22Rv1 (cell line): ENCODE measurements around the gene NRCAM.

Experiments
- ZFX ChIP-seq: fragments of 450-650 bp; IDR thresholded peaks from 2 replicates; pipeline ENCODE4 v1.6.1; 2017; ENCODE audit warnings: antibody characterized with exemption, borderline replicate concordance
- TF ChIP-seq, protein P1 (sequence below): fragments of 450-650 bp; IDR thresholded peaks from 2 replicates; pipeline ENCODE4 v1.5.1; 2017; ENCODE audit warnings: mild to moderate bottlenecking

DNA sequence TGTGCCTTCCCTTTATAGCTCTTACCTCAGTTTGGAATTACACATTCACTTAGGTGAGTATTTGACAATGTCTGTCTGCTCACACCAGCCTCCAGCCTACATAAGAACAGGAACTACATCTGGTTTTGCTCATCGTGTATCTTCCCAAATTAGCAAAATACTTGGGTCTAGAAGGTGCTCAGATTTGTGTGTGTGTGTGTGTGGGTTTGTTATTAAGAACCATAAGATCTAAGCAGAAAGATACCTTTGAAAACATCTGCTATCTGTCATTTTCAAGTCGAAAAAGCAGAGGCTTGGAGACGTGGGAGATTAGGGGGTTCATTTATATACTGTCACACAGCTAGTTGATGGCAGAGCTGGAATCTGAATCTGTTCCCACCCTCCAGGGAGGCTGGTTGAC, 311.3 kb downstream of the NRCAM start:
- TF ChIP-seq, protein P1, sequence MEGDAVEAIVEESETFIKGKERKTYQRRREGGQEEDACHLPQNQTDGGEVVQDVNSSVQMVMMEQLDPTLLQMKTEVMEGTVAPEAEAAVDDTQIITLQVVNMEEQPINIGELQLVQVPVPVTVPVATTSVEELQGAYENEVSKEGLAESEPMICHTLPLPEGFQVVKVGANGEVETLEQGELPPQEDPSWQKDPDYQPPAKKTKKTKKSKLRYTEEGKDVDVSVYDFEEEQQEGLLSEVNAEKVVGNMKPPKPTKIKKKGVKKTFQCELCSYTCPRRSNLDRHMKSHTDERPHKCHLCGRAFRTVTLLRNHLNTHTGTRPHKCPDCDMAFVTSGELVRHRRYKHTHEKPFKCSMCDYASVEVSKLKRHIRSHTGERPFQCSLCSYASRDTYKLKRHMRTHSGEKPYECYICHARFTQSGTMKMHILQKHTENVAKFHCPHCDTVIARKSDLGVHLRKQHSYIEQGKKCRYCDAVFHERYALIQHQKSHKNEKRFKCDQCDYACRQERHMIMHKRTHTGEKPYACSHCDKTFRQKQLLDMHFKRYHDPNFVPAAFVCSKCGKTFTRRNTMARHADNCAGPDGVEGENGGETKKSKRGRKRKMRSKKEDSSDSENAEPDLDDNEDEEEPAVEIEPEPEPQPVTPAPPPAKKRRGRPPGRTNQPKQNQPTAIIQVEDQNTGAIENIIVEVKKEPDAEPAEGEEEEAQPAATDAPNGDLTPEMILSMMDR, result no peak
- TF ChIP-seq ZFX, result no peak
